ENCODE measurements around the gene USP17L25. TPM values are rescaled to one million over a fixed set of nuclear protein-coding genes. Genes with fewer than 3 reads are reported as not detected.
"Not testable (repeated sequence)": the region's sequence is repeated elsewhere in the genome, so short reads cannot be mapped to it uniquely, and the experiment has no call there.

Gene USP17L25, protein sequence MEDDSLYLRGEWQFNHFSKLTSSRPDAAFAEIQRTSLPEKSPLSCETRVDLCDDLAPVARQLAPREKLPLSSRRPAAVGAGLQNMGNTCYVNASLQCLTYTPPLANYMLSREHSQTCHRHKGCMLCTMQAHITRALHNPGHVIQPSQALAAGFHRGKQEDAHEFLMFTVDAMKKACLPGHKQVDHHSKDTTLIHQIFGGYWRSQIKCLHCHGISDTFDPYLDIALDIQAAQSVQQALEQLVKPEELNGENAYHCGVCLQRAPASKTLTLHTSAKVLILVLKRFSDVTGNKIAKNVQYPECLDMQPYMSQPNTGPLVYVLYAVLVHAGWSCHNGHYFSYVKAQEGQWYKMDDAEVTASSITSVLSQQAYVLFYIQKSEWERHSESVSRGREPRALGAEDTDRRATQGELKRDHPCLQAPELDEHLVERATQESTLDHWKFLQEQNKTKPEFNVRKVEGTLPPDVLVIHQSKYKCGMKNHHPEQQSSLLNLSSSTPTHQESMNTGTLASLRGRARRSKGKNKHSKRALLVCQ
- total RNA-seq (not detected), polyA plus RNA-seq (ENCODE audit: insufficient read depth, low read depth, low replicate concordance) (not detected)
- long read RNA-seq, donor 1 = 0 reads
- long read RNA-seq, donor 2 = 0 reads
- long read RNA-seq, donor 3 = 0 reads
- long read RNA-seq, donor 4 = 0 reads
- long read RNA-seq, donor 5 = 0 reads
- long read RNA-seq, donor 6 = 0 reads
- long read RNA-seq, donor 7 = 0 reads
- long read RNA-seq, donor 8 = 0 reads
- long read RNA-seq, donor 9 = 0 reads
- long read RNA-seq, donor 10 = 0 reads

DNA sequence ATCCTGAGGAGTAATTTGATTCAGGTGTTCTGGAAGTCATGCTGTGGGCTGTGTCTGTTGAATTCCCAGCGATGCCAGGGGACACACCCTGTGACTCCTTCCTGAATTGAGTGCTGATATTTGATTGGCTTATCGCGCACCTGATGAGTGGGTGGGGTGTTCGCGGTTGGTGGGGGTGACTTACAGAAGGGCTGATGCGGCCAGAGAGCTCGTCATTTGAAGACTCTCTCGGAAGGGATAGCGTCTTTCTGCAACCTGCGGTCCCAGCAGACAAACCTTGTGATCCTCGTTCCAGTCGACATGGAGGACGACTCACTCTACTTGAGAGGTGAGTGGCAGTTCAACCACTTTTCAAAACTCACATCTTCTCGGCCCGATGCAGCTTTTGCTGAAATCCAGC lies at the start of gene USP17L25:
USP17L25 (plus strand) TSS at position 301 of the 400 bp plus-strand sequence; CDS start at position 301, 0 bp downstream.
- H3K36me3 ChIP-seq (ENCODE audit: control insufficient read depth in 2 of 3, insufficient read depth in 3 of 3, low read length in 3 of 3); DNase-seq; FAIRE-seq; intact Hi-C loops (cut with DNase I); H3K27me3 ChIP-seq (ENCODE audit: control insufficient read depth, insufficient read depth, low read length); H3K9ac ChIP-seq (ENCODE audit: low read length in 3 of 3); H3K27ac ChIP-seq (ENCODE audit: low read depth in 2 of 2, low read length in 2 of 2); H3K4me3 ChIP-seq (ENCODE audit: low read length in 3 of 3); H3K4me1 ChIP-seq (ENCODE audit: control insufficient read depth in 2 of 3, insufficient read depth in 2 of 3, low read depth in 1 of 3, low read length in 3 of 3); H3K9me3 ChIP-seq (ENCODE audit: control insufficient read depth in 2 of 3, insufficient read depth in 1 of 3, low read length in 3 of 3): not testable (repeated sequence)

DNA sequence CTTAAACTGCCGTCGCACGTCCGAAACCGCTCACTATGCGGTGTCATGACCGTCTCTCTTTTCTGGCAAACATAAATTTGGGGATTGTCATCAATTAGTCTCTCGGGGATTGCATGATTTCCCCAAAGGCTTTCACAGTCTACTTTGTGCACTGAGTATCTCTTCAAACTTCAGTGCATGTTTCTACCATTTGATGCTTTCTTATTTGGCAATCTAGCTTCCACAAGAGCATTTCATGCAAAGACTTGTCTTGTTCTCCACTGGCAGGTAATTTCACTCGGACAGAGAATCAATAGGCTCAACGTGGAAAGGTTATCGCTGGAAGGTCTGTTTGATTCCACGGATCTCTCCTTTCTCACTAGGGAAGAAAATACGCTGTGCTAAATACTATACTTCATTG lies 5.5 kb upstream of the USP17L25 start:
- H3K4me1 ChIP-seq (ENCODE audit: control insufficient read depth in 2 of 3, insufficient read depth in 2 of 3, low read depth in 1 of 3, low read length in 3 of 3); H3K4me3 ChIP-seq (ENCODE audit: low read length in 3 of 3); DNase-seq; H3K27me3 ChIP-seq (ENCODE audit: control insufficient read depth, insufficient read depth, low read length); H3K9me3 ChIP-seq (ENCODE audit: control insufficient read depth in 2 of 3, insufficient read depth in 1 of 3, low read length in 3 of 3); intact Hi-C loops (cut with DNase I); H3K27ac ChIP-seq (ENCODE audit: low read depth in 2 of 2, low read length in 2 of 2); H3K36me3 ChIP-seq (ENCODE audit: control insufficient read depth in 2 of 3, insufficient read depth in 3 of 3, low read length in 3 of 3); FAIRE-seq; H3K9ac ChIP-seq (ENCODE audit: low read length in 3 of 3): not testable (repeated sequence)

GRCh38 chr4:9324865-9325264 lies 4.8 kb upstream of the USP17L25 start, which contains the start of gene USP17L24:
USP17L24 (plus strand) TSS chr4:9325165; CDS start chr4:9325165, 0 bp downstream.
- intact Hi-C loops (cut with DNase I); H3K9ac ChIP-seq (ENCODE audit: low read length in 3 of 3); H3K9me3 ChIP-seq (ENCODE audit: control insufficient read depth in 2 of 3, insufficient read depth in 1 of 3, low read length in 3 of 3); H3K36me3 ChIP-seq (ENCODE audit: control insufficient read depth in 2 of 3, insufficient read depth in 3 of 3, low read length in 3 of 3); DNase-seq; H3K4me1 ChIP-seq (ENCODE audit: control insufficient read depth in 2 of 3, insufficient read depth in 2 of 3, low read depth in 1 of 3, low read length in 3 of 3); H3K27ac ChIP-seq (ENCODE audit: low read depth in 2 of 2, low read length in 2 of 2); FAIRE-seq; H3K27me3 ChIP-seq (ENCODE audit: control insufficient read depth, insufficient read depth, low read length); H3K4me3 ChIP-seq (ENCODE audit: low read length in 3 of 3): not testable (repeated sequence)

GRCh38 chr4:9334358-9334757 lies 4.6 kb downstream of the USP17L25 start, which contains the start of gene USP17L26:
USP17L26 (plus strand) TSS chr4:9334658; CDS start chr4:9334658, 0 bp downstream.
- H3K36me3 ChIP-seq (ENCODE audit: control insufficient read depth in 2 of 3, insufficient read depth in 3 of 3, low read length in 3 of 3); intact Hi-C loops (cut with DNase I); H3K27me3 ChIP-seq (ENCODE audit: control insufficient read depth, insufficient read depth, low read length); H3K9ac ChIP-seq (ENCODE audit: low read length in 3 of 3); H3K4me1 ChIP-seq (ENCODE audit: control insufficient read depth in 2 of 3, insufficient read depth in 2 of 3, low read depth in 1 of 3, low read length in 3 of 3); H3K27ac ChIP-seq (ENCODE audit: low read depth in 2 of 2, low read length in 2 of 2); H3K9me3 ChIP-seq (ENCODE audit: control insufficient read depth in 2 of 3, insufficient read depth in 1 of 3, low read length in 3 of 3); FAIRE-seq; DNase-seq; H3K4me3 ChIP-seq (ENCODE audit: low read length in 3 of 3): not testable (repeated sequence)

DNA sequence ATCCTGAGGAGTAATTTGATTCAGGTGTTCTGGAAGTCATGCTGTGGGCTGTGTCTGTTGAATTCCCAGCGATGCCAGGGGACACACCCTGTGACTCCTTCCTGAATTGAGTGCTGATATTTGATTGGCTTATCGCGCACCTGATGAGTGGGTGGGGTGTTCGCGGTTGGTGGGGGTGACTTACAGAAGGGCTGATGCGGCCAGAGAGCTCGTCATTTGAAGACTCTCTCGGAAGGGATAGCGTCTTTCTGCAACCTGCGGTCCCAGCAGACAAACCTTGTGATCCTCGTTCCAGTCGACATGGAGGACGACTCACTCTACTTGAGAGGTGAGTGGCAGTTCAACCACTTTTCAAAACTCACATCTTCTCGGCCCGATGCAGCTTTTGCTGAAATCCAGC lies 9.4 kb downstream of the USP17L25 start, which contains the start of gene USP17L5:
USP17L5 (plus strand) TSS at position 301 of the 400 bp plus-strand sequence; CDS start at position 301, 0 bp downstream.
- H3K4me3 ChIP-seq (ENCODE audit: low read length in 3 of 3); H3K27ac ChIP-seq (ENCODE audit: low read depth in 2 of 2, low read length in 2 of 2); intact Hi-C loops (cut with DNase I); H3K9ac ChIP-seq (ENCODE audit: low read length in 3 of 3); FAIRE-seq; H3K4me1 ChIP-seq (ENCODE audit: control insufficient read depth in 2 of 3, insufficient read depth in 2 of 3, low read depth in 1 of 3, low read length in 3 of 3); H3K36me3 ChIP-seq (ENCODE audit: control insufficient read depth in 2 of 3, insufficient read depth in 3 of 3, low read length in 3 of 3); DNase-seq; H3K27me3 ChIP-seq (ENCODE audit: control insufficient read depth, insufficient read depth, low read length); H3K9me3 ChIP-seq (ENCODE audit: control insufficient read depth in 2 of 3, insufficient read depth in 1 of 3, low read length in 3 of 3): not testable (repeated sequence)

- intact Hi-C loops (cut with DNase I); H3K9ac ChIP-seq (ENCODE audit: low read length in 3 of 3); FAIRE-seq; H3K4me1 ChIP-seq (ENCODE audit: control insufficient read depth in 2 of 3, insufficient read depth in 2 of 3, low read depth in 1 of 3, low read length in 3 of 3); DNase-seq; H3K9me3 ChIP-seq (ENCODE audit: control insufficient read depth in 2 of 3, insufficient read depth in 1 of 3, low read length in 3 of 3); H3K4me3 ChIP-seq (ENCODE audit: low read length in 3 of 3); H3K27ac ChIP-seq (ENCODE audit: low read depth in 2 of 2, low read length in 2 of 2); H3K36me3 ChIP-seq (ENCODE audit: control insufficient read depth in 2 of 3, insufficient read depth in 3 of 3, low read length in 3 of 3); H3K27me3 ChIP-seq (ENCODE audit: control insufficient read depth, insufficient read depth, low read length): not testable (repeated sequence)
Measured at GRCh38 chr4:9343848-9344247, 14.1 kb downstream of the USP17L25 start, which contains the start of gene USP17L27. USP17L27 (plus strand) TSS chr4:9344148; CDS start chr4:9344148, 0 bp downstream.

GRCh38 chr4:9348593-9348992 lies 18.9 kb downstream of the USP17L25 start, which contains the start of gene USP17L28:
USP17L28 (plus strand) TSS chr4:9348893; CDS start chr4:9348893, 0 bp downstream.
- intact Hi-C loops (cut with DNase I); H3K4me3 ChIP-seq (ENCODE audit: low read length in 3 of 3); H3K27ac ChIP-seq (ENCODE audit: low read depth in 2 of 2, low read length in 2 of 2); H3K27me3 ChIP-seq (ENCODE audit: control insufficient read depth, insufficient read depth, low read length); FAIRE-seq; H3K9me3 ChIP-seq (ENCODE audit: control insufficient read depth in 2 of 3, insufficient read depth in 1 of 3, low read length in 3 of 3); H3K9ac ChIP-seq (ENCODE audit: low read length in 3 of 3); DNase-seq; H3K4me1 ChIP-seq (ENCODE audit: control insufficient read depth in 2 of 3, insufficient read depth in 2 of 3, low read depth in 1 of 3, low read length in 3 of 3); H3K36me3 ChIP-seq (ENCODE audit: control insufficient read depth in 2 of 3, insufficient read depth in 3 of 3, low read length in 3 of 3): not testable (repeated sequence)

GRCh38 chr4:9350866-9351265 lies 21.2 kb downstream of the USP17L25 start:
- FAIRE-seq; H3K9ac ChIP-seq (ENCODE audit: low read length in 3 of 3); intact Hi-C loops (cut with DNase I); DNase-seq; H3K27me3 ChIP-seq (ENCODE audit: control insufficient read depth, insufficient read depth, low read length); H3K4me3 ChIP-seq (ENCODE audit: low read length in 3 of 3); H3K27ac ChIP-seq (ENCODE audit: low read depth in 2 of 2, low read length in 2 of 2); H3K4me1 ChIP-seq (ENCODE audit: control insufficient read depth in 2 of 3, insufficient read depth in 2 of 3, low read depth in 1 of 3, low read length in 3 of 3); H3K36me3 ChIP-seq (ENCODE audit: control insufficient read depth in 2 of 3, insufficient read depth in 3 of 3, low read length in 3 of 3); H3K9me3 ChIP-seq (ENCODE audit: control insufficient read depth in 2 of 3, insufficient read depth in 1 of 3, low read length in 3 of 3): not testable (repeated sequence)
